Neural cell (in vitro differentiated cells): ENCODE measurements around the gene DHRS12. TPM values are rescaled to one million over a fixed set of nuclear protein-coding genes. Genes with fewer than 3 reads are reported as not detected.

Experiments
- H2AFZ ChIP-seq: fragments of 200-600, 300-800 bp; sonication (generic), shearing (Covaris generic); 2 replicates; pipeline ENCODE4 v1.6.0; 2014; ENCODE audit warnings: low read depth, mild to moderate bottlenecking, antibody characterized with exemption, low read length, moderate library complexity
- H3F3A ChIP-seq: fragments of 200-600 bp; shearing (Covaris generic); 2 replicates; pipeline ENCODE4 v1.6.1; 2016; ENCODE audit warnings: mild to moderate bottlenecking, moderate library complexity, mixed read lengths, antibody characterized with exemption, low read length; ENCODE audit not compliant: insufficient read depth, poor library complexity, severe bottlenecking
- H3K27ac ChIP-seq: fragments of 200-600, 300-800 bp; sonication (generic), shearing (Covaris generic); 2 replicates; pipeline ENCODE4 v1.5.1; 2014; ENCODE audit warnings: mild to moderate bottlenecking, low read length, moderate library complexity
- H3K27me3 ChIP-seq: fragments of 300-800, 200-600 bp; sonication (generic), shearing (Covaris generic); 2 replicates; pipeline ENCODE4 v1.6.0; 2014; ENCODE audit warnings: mild to moderate bottlenecking, low read depth, low read length, moderate library complexity; ENCODE audit not compliant: insufficient read depth
- H3K36me3 ChIP-seq: fragments of 300-800, 200-600 bp; sonication (generic), shearing (Covaris generic); 2 replicates; pipeline ENCODE4 v1.5.1; 2014; ENCODE audit warnings: mild to moderate bottlenecking, antibody characterized with exemption, low read length, moderate library complexity; ENCODE audit not compliant: insufficient read depth
- H3K4me2 ChIP-seq: fragments of 300-800, 200-600 bp; sonication (generic), shearing (Covaris generic); 2 replicates; pipeline ENCODE4 v1.6.0; 2014; ENCODE audit warnings: mild to moderate bottlenecking, low read length
- H3K4me3 ChIP-seq: fragments of 300-800, 200-600 bp; sonication (generic), shearing (Covaris generic); 2 replicates; pipeline ENCODE4 v1.5.1; 2014; ENCODE audit warnings: mild to moderate bottlenecking, low read length, moderate library complexity
- H3K79me2 ChIP-seq: fragments of 200-600 bp; shearing (Covaris generic); replicated peaks from 2 replicates; pipeline ENCODE4 v1.6.0; 2014; ENCODE audit warnings: mild to moderate bottlenecking, low read length, moderate library complexity; ENCODE audit not compliant: insufficient read depth
- H3K9ac ChIP-seq: fragments of 300-800, 200-600 bp; sonication (generic), shearing (Covaris generic); 2 replicates; pipeline ENCODE4 v1.6.1; 2016; ENCODE audit warnings: mild to moderate bottlenecking, low read length, mixed read lengths
- H3K9me2 ChIP-seq: fragments of 200-600 bp; shearing (Covaris generic); 2 replicates; pipeline ENCODE4 v1.6.1; 2016; ENCODE audit warnings: mild to moderate bottlenecking, low read length, mixed read lengths; ENCODE audit not compliant: insufficient read depth
- H3K9me3 ChIP-seq: fragments of 200-600, 300-800 bp; sonication (generic), shearing (Covaris generic); 2 replicates; pipeline ENCODE4 v1.6.1; 2016; ENCODE audit warnings: mild to moderate bottlenecking, mixed run types, low read length, moderate library complexity, mixed read lengths
- H4K20me1 ChIP-seq: fragments of 200-600 bp; shearing (Covaris generic); 2 replicates; pipeline ENCODE4 v1.6.1; 2016; ENCODE audit warnings: mild to moderate bottlenecking, mixed run types; ENCODE audit not compliant: insufficient read depth
- EP300 ChIP-seq: fragments of 450-650 bp; conservative IDR thresholded peaks from 2 replicates; pipeline ENCODE4 v1.6.1; 2014; ENCODE audit warnings: antibody characterized with exemption, mild to moderate bottlenecking, moderate library complexity; ENCODE audit not compliant: poor library complexity, severe bottlenecking
- EZH2 ChIP-seq: fragments of 200-600, 300-800 bp; shearing (Covaris generic), sonication (generic); IDR thresholded peaks from 2 replicates; pipeline ENCODE4 v1.6.1; 2014; ENCODE audit warnings: antibody characterized with exemption, low read length, borderline replicate concordance, mild to moderate bottlenecking; ENCODE audit not compliant: insufficient read depth, poor library complexity, severe bottlenecking
- MXI1 ChIP-seq: fragments of 450-650 bp; conservative IDR thresholded peaks from 2 replicates; pipeline ENCODE4 v1.6.1; 2014; ENCODE audit warnings: antibody characterized with exemption, mild to moderate bottlenecking; ENCODE audit not compliant: poor library complexity, severe bottlenecking
- POLR2AphosphoS5 ChIP-seq: IDR thresholded peaks from 2 replicates; pipeline ENCODE4 v1.6.1; 2012
- RAD21 ChIP-seq: fragments of 450-650 bp; conservative IDR thresholded peaks from 2 replicates; pipeline ENCODE4 v1.6.1; 2014; ENCODE audit warnings: antibody characterized with exemption, mild to moderate bottlenecking, moderate library complexity
- SMC3 ChIP-seq: fragments of 450-650 bp; conservative IDR thresholded peaks from 2 replicates; pipeline ENCODE4 v1.6.1; 2014; ENCODE audit warnings: antibody characterized with exemption, mild to moderate bottlenecking, moderate library complexity; ENCODE audit not compliant: poor library complexity
- TAF1 ChIP-seq: IDR thresholded peaks from 2 replicates; pipeline ENCODE4 v1.6.1; 2012; ENCODE audit warnings: low read depth
- polyA plus RNA-seq: library from polyadenylated mRNA; depleted of rRNA; stranded (reverse); fragments of >200 nt; gene quantifications from 2 replicates; pipeline ENCODE4 v1.2.3, GENCODE V29; 2014
- TF ChIP-seq, protein P1 (sequence below): fragments of 450-650 bp; IDR thresholded peaks from 2 replicates; pipeline ENCODE4 v1.5.1; 2014; ENCODE audit warnings: antibody characterized with exemption, mild to moderate bottlenecking, moderate library complexity; ENCODE audit not compliant: poor library complexity, severe bottlenecking
- TF ChIP-seq, protein P2 (sequence below): IDR thresholded peaks from 2 replicates; pipeline ENCODE4 v1.6.1; 2012; ENCODE audit warnings: borderline replicate concordance

The DHRS12 gene
- polyA plus RNA-seq, 1 donor from 2014 or later, result 4.4 TPM

DNA sequence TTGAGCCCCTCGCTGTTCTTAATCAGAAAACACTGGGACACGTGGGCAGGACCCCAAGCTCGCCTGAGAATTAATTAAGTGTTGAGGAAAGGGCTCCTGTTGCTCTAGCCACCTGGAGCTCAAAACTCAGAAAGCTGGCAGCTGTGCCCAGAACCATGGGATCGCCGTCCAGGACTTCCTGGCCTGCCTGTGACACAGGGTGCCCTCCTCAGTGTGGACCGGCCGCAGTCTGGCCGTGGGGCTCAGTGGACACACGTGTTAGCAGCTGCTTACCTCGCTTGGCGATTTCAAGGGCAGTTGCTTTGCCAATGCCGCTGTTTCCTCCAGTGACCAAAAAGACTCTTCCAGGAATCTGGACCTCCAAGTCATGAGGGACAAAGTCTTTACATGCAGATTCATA, 4.7 kb downstream of the DHRS12 start:
- H2AFZ ChIP-seq, result no peak overlapping the region
- TF ChIP-seq EP300 (no peak), POLR2AphosphoS5 (no peak), EZH2 (no peak), TAF1 (no peak), RAD21 (no peak), SMC3 (no peak), MXI1 (no peak)
- TF ChIP-seq, protein P1, sequence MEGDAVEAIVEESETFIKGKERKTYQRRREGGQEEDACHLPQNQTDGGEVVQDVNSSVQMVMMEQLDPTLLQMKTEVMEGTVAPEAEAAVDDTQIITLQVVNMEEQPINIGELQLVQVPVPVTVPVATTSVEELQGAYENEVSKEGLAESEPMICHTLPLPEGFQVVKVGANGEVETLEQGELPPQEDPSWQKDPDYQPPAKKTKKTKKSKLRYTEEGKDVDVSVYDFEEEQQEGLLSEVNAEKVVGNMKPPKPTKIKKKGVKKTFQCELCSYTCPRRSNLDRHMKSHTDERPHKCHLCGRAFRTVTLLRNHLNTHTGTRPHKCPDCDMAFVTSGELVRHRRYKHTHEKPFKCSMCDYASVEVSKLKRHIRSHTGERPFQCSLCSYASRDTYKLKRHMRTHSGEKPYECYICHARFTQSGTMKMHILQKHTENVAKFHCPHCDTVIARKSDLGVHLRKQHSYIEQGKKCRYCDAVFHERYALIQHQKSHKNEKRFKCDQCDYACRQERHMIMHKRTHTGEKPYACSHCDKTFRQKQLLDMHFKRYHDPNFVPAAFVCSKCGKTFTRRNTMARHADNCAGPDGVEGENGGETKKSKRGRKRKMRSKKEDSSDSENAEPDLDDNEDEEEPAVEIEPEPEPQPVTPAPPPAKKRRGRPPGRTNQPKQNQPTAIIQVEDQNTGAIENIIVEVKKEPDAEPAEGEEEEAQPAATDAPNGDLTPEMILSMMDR, result no peak
- TF ChIP-seq, protein P2, sequence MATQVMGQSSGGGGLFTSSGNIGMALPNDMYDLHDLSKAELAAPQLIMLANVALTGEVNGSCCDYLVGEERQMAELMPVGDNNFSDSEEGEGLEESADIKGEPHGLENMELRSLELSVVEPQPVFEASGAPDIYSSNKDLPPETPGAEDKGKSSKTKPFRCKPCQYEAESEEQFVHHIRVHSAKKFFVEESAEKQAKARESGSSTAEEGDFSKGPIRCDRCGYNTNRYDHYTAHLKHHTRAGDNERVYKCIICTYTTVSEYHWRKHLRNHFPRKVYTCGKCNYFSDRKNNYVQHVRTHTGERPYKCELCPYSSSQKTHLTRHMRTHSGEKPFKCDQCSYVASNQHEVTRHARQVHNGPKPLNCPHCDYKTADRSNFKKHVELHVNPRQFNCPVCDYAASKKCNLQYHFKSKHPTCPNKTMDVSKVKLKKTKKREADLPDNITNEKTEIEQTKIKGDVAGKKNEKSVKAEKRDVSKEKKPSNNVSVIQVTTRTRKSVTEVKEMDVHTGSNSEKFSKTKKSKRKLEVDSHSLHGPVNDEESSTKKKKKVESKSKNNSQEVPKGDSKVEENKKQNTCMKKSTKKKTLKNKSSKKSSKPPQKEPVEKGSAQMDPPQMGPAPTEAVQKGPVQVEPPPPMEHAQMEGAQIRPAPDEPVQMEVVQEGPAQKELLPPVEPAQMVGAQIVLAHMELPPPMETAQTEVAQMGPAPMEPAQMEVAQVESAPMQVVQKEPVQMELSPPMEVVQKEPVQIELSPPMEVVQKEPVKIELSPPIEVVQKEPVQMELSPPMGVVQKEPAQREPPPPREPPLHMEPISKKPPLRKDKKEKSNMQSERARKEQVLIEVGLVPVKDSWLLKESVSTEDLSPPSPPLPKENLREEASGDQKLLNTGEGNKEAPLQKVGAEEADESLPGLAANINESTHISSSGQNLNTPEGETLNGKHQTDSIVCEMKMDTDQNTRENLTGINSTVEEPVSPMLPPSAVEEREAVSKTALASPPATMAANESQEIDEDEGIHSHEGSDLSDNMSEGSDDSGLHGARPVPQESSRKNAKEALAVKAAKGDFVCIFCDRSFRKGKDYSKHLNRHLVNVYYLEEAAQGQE, result no peak
- H3F3A ChIP-seq, result no peaks in the 10 kb centered on the region
- H3K36me3 ChIP-seq, result no peaks in the 10 kb centered on the region
- H3K9ac ChIP-seq, result no peak overlapping the region
- H4K20me1 ChIP-seq, result no peaks in the 10 kb centered on the region
- no peaks in the 10 kb centered on the region for H3K9me3 ChIP-seq
- H3K4me2 ChIP-seq, result no peak overlapping the region
- no peaks in the 10 kb centered on the region for H3K9me2 ChIP-seq
- H3K4me3 ChIP-seq, result no peak overlapping the region
- no peak overlapping the region for H3K27ac ChIP-seq
- no peaks in the 10 kb centered on the region for H3K27me3 ChIP-seq
- no peaks in the 10 kb centered on the region for H3K79me2 ChIP-seq

DNA sequence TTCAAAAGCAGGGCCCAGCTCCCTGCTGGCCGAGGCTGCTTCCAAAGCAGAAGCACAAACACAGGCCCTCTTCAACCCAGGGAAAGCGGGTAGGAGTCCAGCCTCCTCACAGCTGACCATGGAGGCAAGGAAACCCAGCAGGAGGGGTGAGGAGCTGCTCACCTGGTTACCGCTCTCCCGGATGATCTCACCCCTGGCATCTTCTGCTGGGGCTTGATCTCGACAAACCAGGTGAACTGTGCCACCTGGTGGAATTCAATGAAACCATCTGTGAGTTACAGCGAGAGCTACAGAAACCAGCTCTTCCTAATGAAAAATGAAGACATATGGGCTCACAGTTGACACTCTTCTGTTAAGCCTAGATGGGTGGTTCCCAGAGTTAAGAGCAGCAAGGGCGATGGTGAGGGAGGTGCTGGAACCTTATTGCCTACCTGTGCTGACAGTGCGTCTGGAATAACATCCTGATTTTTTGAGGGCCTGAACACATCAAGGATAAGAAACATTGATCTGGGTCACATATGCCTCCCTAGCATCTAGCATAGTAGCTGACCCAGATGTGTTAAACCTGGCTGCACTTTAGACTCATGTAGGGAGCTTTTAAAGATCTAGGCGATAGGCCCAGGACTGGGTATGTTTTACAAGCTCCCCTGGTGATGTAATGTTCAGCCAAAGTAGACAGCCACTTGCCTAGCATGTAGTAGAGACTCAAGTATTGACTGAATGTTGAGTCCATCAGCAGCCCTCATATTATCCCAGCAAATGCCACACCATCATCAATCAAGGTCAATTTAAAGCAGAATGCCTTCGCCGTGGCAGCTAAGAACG, 6.1 kb downstream of the DHRS12 start:
- H2AFZ ChIP-seq, result no peak overlapping the region
- TF ChIP-seq, protein P1, result peak; percentile 90
- TF ChIP-seq TAF1 (no peak), EP300 (peak; percentile 28), SMC3 (peak; percentile 96), RAD21 (peak; percentile 93)
- H3K9me3 ChIP-seq, result no peaks in the 10 kb centered on the region
- H3K4me3 ChIP-seq, result no peak overlapping the region
- H3K9ac ChIP-seq, result no peak overlapping the region
- no peak overlapping the region for H3K4me2 ChIP-seq
- no peaks in the 10 kb centered on the region for H3K9me2 ChIP-seq
- no peaks in the 10 kb centered on the region for H3K79me2 ChIP-seq
- no peaks in the 10 kb centered on the region for H3F3A ChIP-seq
- H3K36me3 ChIP-seq, result no peaks in the 10 kb centered on the region
- no peaks in the 10 kb centered on the region for H4K20me1 ChIP-seq
- no peak overlapping the region for H3K27ac ChIP-seq
- no peaks in the 10 kb centered on the region for H3K27me3 ChIP-seq
